ENCODE results near the gene NAGPA.

GRCh38 chr16:5015351-5015750 lies 18.4 kb downstream of the NAGPA start:
- TF ChIP-seq CTCF (IDR thresholded peaks at IDR 0.05) (no peak), POLR2A (IDR thresholded peaks at IDR 0.05) (no peak), POLR2AphosphoS5 (IDR thresholded peaks at IDR 0.05) (no peak)

All from suprapubic skin (tissue), 4 donors.